GM19467 (cell line): ENCODE measurements around the gene CNTNAP2.

ENCODE experiments used
- ATAC-seq: cut with Tn5 transposase; IDR thresholded peaks from one replicate; pipeline ENCODE4 v1.9.1; 2021; ENCODE audit warnings: mild to moderate bottlenecking, moderate library complexity; ENCODE audit not compliant: unreplicated experiment

Gene CNTNAP2

GRCh38 chr7:146554556-146554955 is 438.0 kb downstream of the CNTNAP2 start:
- ATAC-seq, result no peak

- no peak for ATAC-seq
Measured at GRCh38 chr7:146557971-146558469, 441.4 kb downstream of the CNTNAP2 start.

GRCh38 chr7:146565872-146566271 is 449.3 kb downstream of the CNTNAP2 start:
- ATAC-seq, result no peak

- ATAC-seq, result no peak
Measured at GRCh38 chr7:146575903-146576302, 459.3 kb downstream of the CNTNAP2 start.

- ATAC-seq, result no peak
Measured at GRCh38 chr7:146591976-146592375, 475.4 kb downstream of the CNTNAP2 start.

- ATAC-seq, result no peak
Measured at GRCh38 chr7:146606628-146607027, 490.0 kb downstream of the CNTNAP2 start.

GRCh38 chr7:146619641-146620040 is 503.0 kb downstream of the CNTNAP2 start:
- ATAC-seq, result no peak

GRCh38 chr7:146626912-146627311 is 510.3 kb downstream of the CNTNAP2 start:
- no peak for ATAC-seq

GRCh38 chr7:146635205-146636032 is 518.8 kb downstream of the CNTNAP2 start:
- ATAC-seq, result no peak

- no peak for ATAC-seq
Measured at GRCh38 chr7:146636033-146636356, 519.4 kb downstream of the CNTNAP2 start.

- ATAC-seq, result no peak
Measured at GRCh38 chr7:146636581-146636980, 520.0 kb downstream of the CNTNAP2 start.

GRCh38 chr7:146639291-146639690 is 522.7 kb downstream of the CNTNAP2 start:
- ATAC-seq, result no peak

GRCh38 chr7:146641491-146641890 is 524.9 kb downstream of the CNTNAP2 start:
- ATAC-seq, result no peak

- no peak for ATAC-seq
Measured at GRCh38 chr7:146645383-146645976, 528.9 kb downstream of the CNTNAP2 start.

GRCh38 chr7:146647445-146647844 is 530.8 kb downstream of the CNTNAP2 start:
- no peak for ATAC-seq

- ATAC-seq, result no peak
Measured at GRCh38 chr7:146652176-146652575, 535.6 kb downstream of the CNTNAP2 start.

- ATAC-seq, result no peak
Measured at GRCh38 chr7:146654048-146654447, 537.4 kb downstream of the CNTNAP2 start.

- ATAC-seq, result no peak
Measured at GRCh38 chr7:146655928-146656797, 539.6 kb downstream of the CNTNAP2 start.

GRCh38 chr7:146656988-146657387 is 540.4 kb downstream of the CNTNAP2 start:
- no peak for ATAC-seq

GRCh38 chr7:146658604-146659003 is 542.0 kb downstream of the CNTNAP2 start:
- no peak for ATAC-seq

- ATAC-seq, result no peak
Measured at GRCh38 chr7:146659732-146660131, 543.1 kb downstream of the CNTNAP2 start.
